ENCODE measurements around the gene CREB5.

Gene CREB5

DNA sequence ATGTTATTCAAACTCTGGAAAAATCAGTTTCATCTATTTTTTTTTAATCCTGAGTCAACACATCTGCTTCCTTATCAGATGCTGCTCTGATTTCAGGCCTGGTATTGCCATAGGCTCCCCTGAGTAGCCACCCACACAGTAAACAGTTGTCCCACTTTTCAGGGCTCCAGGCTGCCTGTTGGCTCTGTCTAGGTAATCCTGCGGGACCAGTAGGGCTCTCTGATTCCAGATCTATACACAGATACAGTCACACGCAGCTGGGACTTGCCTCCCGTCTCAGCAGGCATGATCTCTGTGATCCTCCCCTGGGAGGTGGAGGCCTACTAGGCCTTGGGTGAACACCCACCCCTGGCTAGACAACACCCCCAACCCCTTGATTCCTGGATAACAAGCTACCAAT, 206.1 kb downstream of the CREB5 start:
- Histone ChIP-seq H2AK5ac (ENCODE audit: low read length, severe bottlenecking) (no peak overlapping the region), H3K4me3 (ENCODE audit: insufficient read depth in 1 of 2, low read depth in 1 of 2, low read length in 2 of 2) (no peak overlapping the region), H3K36me3 (ENCODE audit: control insufficient read depth in 1 of 2, insufficient read depth in 2 of 2, low read depth in 1 of 2, low read length in 2 of 2) (peaks cover 0 to 4% of the 10 kb centered on the region in 2 experiments), H4K91ac (ENCODE audit: low read length) (no peak overlapping the region), H2BK12ac (ENCODE audit: low read length in 2 of 2) (no peak overlapping the region), H4K8ac (ENCODE audit: low read length) (no peak overlapping the region), H2BK15ac (ENCODE audit: low read depth, poor library complexity, severe bottlenecking) (no peak overlapping the region), H2BK5ac (ENCODE audit: low read depth, low read length, poor library complexity, severe bottlenecking) (no peak overlapping the region), H3K4me2 (ENCODE audit: low read length, poor library complexity, severe bottlenecking) (no peak overlapping the region), H3K4ac (ENCODE audit: low read depth in 1 of 2, low read length in 2 of 2) (no peak overlapping the region), H3K14ac (ENCODE audit: low read length in 2 of 2) (no peak overlapping the region), H3K23ac (ENCODE audit: low read length in 2 of 2) (no peak overlapping the region), H3K27me3 (ENCODE audit: control insufficient read depth in 1 of 2, insufficient read depth in 1 of 2, low read length in 2 of 2) (no peaks in the 10 kb centered on the region), H3K4me1 (ENCODE audit: control insufficient read depth, insufficient read depth, low read depth, low read length) (peaks cover 8% of the 10 kb centered on the region), H3K27ac (ENCODE audit: low read length, poor library complexity, severe bottlenecking) (no peak overlapping the region), H3K9ac (ENCODE audit: low read length) (no peak overlapping the region), H3K79me1 (replicated peaks; ENCODE audit: low read length, poor library complexity, severe bottlenecking) (peaks cover 1% of the 10 kb centered on the region), H2BK120ac (ENCODE audit: low read depth, low read length) (no peak overlapping the region), H2AFZ (ENCODE audit: low read depth, low read length) (no peak overlapping the region), H3K18ac (ENCODE audit: low read depth in 1 of 2, low read length in 2 of 2) (no peak overlapping the region), H3K9me3 (ENCODE audit: control insufficient read depth, low read length) (no peaks in the 10 kb centered on the region)
- WGBS, result 84% methylated on average over 3 of the region's 3 CpGs
- no peak for DNase-seq

- no peak overlapping the region for H2AK5ac ChIP-seq (ENCODE audit: low read length, severe bottlenecking)
- H2AFZ ChIP-seq (ENCODE audit: low read depth, low read length), result no peak overlapping the region
- no peak overlapping the region for H3K27ac ChIP-seq (ENCODE audit: low read length, poor library complexity, severe bottlenecking)
- no peak overlapping the region for H3K4ac ChIP-seq (ENCODE audit: low read depth in 1 of 2, low read length in 2 of 2)
- H4K8ac ChIP-seq (ENCODE audit: low read length), result no peak overlapping the region
- H3K23ac ChIP-seq (ENCODE audit: low read length in 2 of 2), result no peak overlapping the region
- H2BK15ac ChIP-seq (ENCODE audit: low read depth, poor library complexity, severe bottlenecking), result no peak overlapping the region
- H3K4me3 ChIP-seq (ENCODE audit: insufficient read depth in 1 of 2, low read depth in 1 of 2, low read length in 2 of 2), result no peak overlapping the region
- no peak overlapping the region for H4K91ac ChIP-seq (ENCODE audit: low read length)
- H3K9me3 ChIP-seq (ENCODE audit: control insufficient read depth, low read length), result no peaks in the 10 kb centered on the region
- H3K79me1 ChIP-seq (replicated peaks; ENCODE audit: low read length, poor library complexity, severe bottlenecking), result peaks cover 1% of the 10 kb centered on the region
- no peak overlapping the region for H2BK120ac ChIP-seq (ENCODE audit: low read depth, low read length)
- peaks cover 0 to 4% of the 10 kb centered on the region in 2 experiments for H3K36me3 ChIP-seq (ENCODE audit: control insufficient read depth in 1 of 2, insufficient read depth in 2 of 2, low read depth in 1 of 2, low read length in 2 of 2)
- no peaks in the 10 kb centered on the region for H3K27me3 ChIP-seq (ENCODE audit: control insufficient read depth in 1 of 2, insufficient read depth in 1 of 2, low read length in 2 of 2)
- H3K18ac ChIP-seq (ENCODE audit: low read depth in 1 of 2, low read length in 2 of 2), result no peak overlapping the region
- no peak for DNase-seq
- no peak overlapping the region for H3K9ac ChIP-seq (ENCODE audit: low read length)
- 97% methylated on average over 3 of the region's 3 CpGs for WGBS
- peaks cover 8% of the 10 kb centered on the region for H3K4me1 ChIP-seq (ENCODE audit: control insufficient read depth, insufficient read depth, low read depth, low read length)
- H3K4me2 ChIP-seq (ENCODE audit: low read length, poor library complexity, severe bottlenecking), result no peak overlapping the region
- H2BK5ac ChIP-seq (ENCODE audit: low read depth, low read length, poor library complexity, severe bottlenecking), result no peak overlapping the region
- no peak overlapping the region for H2BK12ac ChIP-seq (ENCODE audit: low read length in 2 of 2)
- H3K14ac ChIP-seq (ENCODE audit: low read length in 2 of 2), result no peak overlapping the region
These were observed 206.9 kb downstream of the CREB5 start for GRCh38 chr7:28619256-28619655.

GRCh38 chr7:28621369-28621841, 209.1 kb downstream of the CREB5 start:
- Histone ChIP-seq H2BK5ac (ENCODE audit: low read depth, low read length, poor library complexity, severe bottlenecking) (no peak overlapping the region), H3K36me3 (ENCODE audit: control insufficient read depth in 1 of 2, insufficient read depth in 2 of 2, low read depth in 1 of 2, low read length in 2 of 2) (no peaks in the 10 kb centered on the region), H2BK120ac (ENCODE audit: low read depth, low read length) (no peak overlapping the region)

GRCh38 chr7:28623105-28623730, 210.9 kb downstream of the CREB5 start:
- H3K27ac ChIP-seq (ENCODE audit: low read length, poor library complexity, severe bottlenecking), result no peak overlapping the region
- H2AFZ ChIP-seq (ENCODE audit: low read depth, low read length), result no peak overlapping the region
- H3K27me3 ChIP-seq (ENCODE audit: control insufficient read depth in 1 of 2, insufficient read depth in 1 of 2, low read length in 2 of 2), result no peaks in the 10 kb centered on the region
- no peak overlapping the region for H4K91ac ChIP-seq (ENCODE audit: low read length)
- no peak overlapping the region for H3K4ac ChIP-seq (ENCODE audit: low read depth in 1 of 2, low read length in 2 of 2)
- DNase-seq, result peak; percentile 79
- no peak overlapping the region for H4K8ac ChIP-seq (ENCODE audit: low read length)
- H3K18ac ChIP-seq (ENCODE audit: low read depth in 1 of 2, low read length in 2 of 2), result no peak overlapping the region
- no peaks in the 10 kb centered on the region for H3K36me3 ChIP-seq (ENCODE audit: control insufficient read depth in 1 of 2, insufficient read depth in 2 of 2, low read depth in 1 of 2, low read length in 2 of 2)
- no peak overlapping the region for H2BK15ac ChIP-seq (ENCODE audit: low read depth, poor library complexity, severe bottlenecking)
- no peak overlapping the region for H2BK5ac ChIP-seq (ENCODE audit: low read depth, low read length, poor library complexity, severe bottlenecking)
- no peak overlapping the region for H3K4me2 ChIP-seq (ENCODE audit: low read length, poor library complexity, severe bottlenecking)
- no peak overlapping the region for H2BK12ac ChIP-seq (ENCODE audit: low read length in 2 of 2)
- no peaks in the 10 kb centered on the region for H3K9me3 ChIP-seq (ENCODE audit: control insufficient read depth, low read length)
- H3K4me3 ChIP-seq (ENCODE audit: insufficient read depth in 1 of 2, low read depth in 1 of 2, low read length in 2 of 2), result no peak overlapping the region
- H3K79me1 ChIP-seq (replicated peaks; ENCODE audit: low read length, poor library complexity, severe bottlenecking), result no peaks in the 10 kb centered on the region
- H3K23ac ChIP-seq (ENCODE audit: low read length in 2 of 2), result no peak overlapping the region
- no peak overlapping the region for H2BK120ac ChIP-seq (ENCODE audit: low read depth, low read length)
- no peak overlapping the region for H3K14ac ChIP-seq (ENCODE audit: low read length in 2 of 2)
- peak overlapping the region; percentile 72 for H3K9ac ChIP-seq (ENCODE audit: low read length)
- peaks cover 5% of the 10 kb centered on the region for H3K4me1 ChIP-seq (ENCODE audit: control insufficient read depth, insufficient read depth, low read depth, low read length)
- H2AK5ac ChIP-seq (ENCODE audit: low read length, severe bottlenecking), result no peak overlapping the region
- 78% methylated on average over 3 of the region's 5 CpGs for WGBS

More at GRCh38 chr7:28621369-28621841, 209.1 kb downstream of the CREB5 start:
- Histone ChIP-seq H3K9ac (ENCODE audit: low read length) (no peak overlapping the region), H3K14ac (ENCODE audit: low read length in 2 of 2) (no peak overlapping the region), H3K4me3 (ENCODE audit: insufficient read depth in 1 of 2, low read depth in 1 of 2, low read length in 2 of 2) (no peak overlapping the region), H3K79me1 (replicated peaks; ENCODE audit: low read length, poor library complexity, severe bottlenecking) (no peaks in the 10 kb centered on the region), H3K4ac (ENCODE audit: low read depth in 1 of 2, low read length in 2 of 2) (no peak overlapping the region), H3K4me1 (ENCODE audit: control insufficient read depth, insufficient read depth, low read depth, low read length) (peaks cover 5% of the 10 kb centered on the region), H2AK5ac (ENCODE audit: low read length, severe bottlenecking) (no peak overlapping the region), H3K4me2 (ENCODE audit: low read length, poor library complexity, severe bottlenecking) (no peak overlapping the region), H3K9me3 (ENCODE audit: control insufficient read depth, low read length) (no peaks in the 10 kb centered on the region), H2BK12ac (ENCODE audit: low read length in 2 of 2) (no peak overlapping the region), H3K27ac (ENCODE audit: low read length, poor library complexity, severe bottlenecking) (no peak overlapping the region), H4K91ac (ENCODE audit: low read length) (no peak overlapping the region), H3K23ac (ENCODE audit: low read length in 2 of 2) (no peak overlapping the region), H2BK15ac (ENCODE audit: low read depth, poor library complexity, severe bottlenecking) (no peak overlapping the region), H2AFZ (ENCODE audit: low read depth, low read length) (no peak overlapping the region), H3K18ac (ENCODE audit: low read depth in 1 of 2, low read length in 2 of 2) (no peak overlapping the region), H3K27me3 (ENCODE audit: control insufficient read depth in 1 of 2, insufficient read depth in 1 of 2, low read length in 2 of 2) (no peaks in the 10 kb centered on the region), H4K8ac (ENCODE audit: low read length) (no peak overlapping the region)
- WGBS, result 95% methylated on average over 5 of the region's 6 CpGs
- DNase-seq, result no peak

Measured in mesenchymal stem cell (in vitro differentiated cells and primary cell).